Activated T-cell treated with anti-CD3 and anti-CD28 coated beads for 24 hours (primary cell): Measurements from ENCODE around the gene EZH2.

Experiments used
- DNase-seq: peaks from one replicate; pipeline ENCODE4 v3.0.0-alpha.2; 2020; ENCODE audit warnings: low read depth

EZH2 gene

GRCh38 chr7:148884049-148884298 lies at the start of gene EZH2:
Gene EZH2, minus strand, starts transcription at chr7:148884291. Its CDS starts 36,993 bp downstream, at chr7:148847298.
- DNase-seq = no peak

- no peak for DNase-seq
These were observed 47.4 kb upstream of the EZH2 start for GRCh38 chr7:148931470-148931869.

- DNase-seq = no peak
These were observed 46.2 kb upstream of the EZH2 start for GRCh38 chr7:148930335-148930734.

- DNase-seq = no peak
These were observed 45.1 kb upstream of the EZH2 start for GRCh38 chr7:148929176-148929575.

GRCh38 chr7:148927123-148928045 lies 43.3 kb upstream of the EZH2 start:
- DNase-seq = no peak

GRCh38 chr7:148925836-148926235 lies 41.7 kb upstream of the EZH2 start:
- no peak for DNase-seq

GRCh38 chr7:148924011-148924410 lies 39.9 kb upstream of the EZH2 start:
- DNase-seq = no peak

- DNase-seq = no peak
These were observed 37.7 kb upstream of the EZH2 start for GRCh38 chr7:148921806-148922205.

GRCh38 chr7:148921189-148921588 lies 37.1 kb upstream of the EZH2 start:
- DNase-seq = no peak

GRCh38 chr7:148919859-148920258 lies 35.8 kb upstream of the EZH2 start:
- no peak for DNase-seq

- DNase-seq = no peak
These were observed 34.0 kb upstream of the EZH2 start for GRCh38 chr7:148918058-148918596.

- DNase-seq = no peak
These were observed 32.1 kb upstream of the EZH2 start for GRCh38 chr7:148916186-148916585.

GRCh38 chr7:148915211-148915610 lies 31.1 kb upstream of the EZH2 start:
- DNase-seq = no peak

GRCh38 chr7:148914208-148914777 lies 30.2 kb upstream of the EZH2 start:
- peak; percentile 52 for DNase-seq

GRCh38 chr7:148912758-148913541 lies 28.9 kb upstream of the EZH2 start:
- peak; percentile 60 for DNase-seq

GRCh38 chr7:148912151-148912550 lies 28.1 kb upstream of the EZH2 start:
- no peak for DNase-seq

- no peak for DNase-seq
These were observed 27.5 kb upstream of the EZH2 start for GRCh38 chr7:148911626-148912025.

- no peak for DNase-seq
These were observed 25.5 kb upstream of the EZH2 start for GRCh38 chr7:148909568-148909967.

- DNase-seq = no peak
These were observed 22.8 kb upstream of the EZH2 start for GRCh38 chr7:148906707-148907498.

GRCh38 chr7:148905093-148905666 lies 21.1 kb upstream of the EZH2 start:
- no peak for DNase-seq

- no peak for DNase-seq
These were observed 19.4 kb upstream of the EZH2 start for GRCh38 chr7:148903504-148903903.

GRCh38 chr7:148901178-148901577 lies 17.1 kb upstream of the EZH2 start:
- DNase-seq = no peak
